Measurements from ENCODE around the gene KCNJ9. TPM values are rescaled to one million over a fixed set of nuclear protein-coding genes. Genes with fewer than 3 reads are reported as not detected.
A peak's percentile ranks its signal among the peaks of the same experiment; 100 is the strongest.

KCNJ9 gene
- total and polyA plus RNA-seq, 2 of the 13 experiments (the other 11 are each of a cell fraction or from before 2014, with no cell fraction given), result not detected

GRCh38 chr1:160070243-160071163 lies 10.8 kb upstream of the KCNJ9 start (continued):
- no peak for TF ChIP-seq GTF2F1 (IDR thresholded peaks at IDR 0.05; ENCODE audit: low read length)
- no peak for TF ChIP-seq ZNF333 (CRISPR knock-in tag; IDR thresholded peaks at IDR 0.05; ENCODE audit: borderline replicate concordance)
- TF ChIP-seq YY1 (IDR thresholded peaks at IDR 0.05; ENCODE audit: insufficient read depth, insufficient replicate concordance, low read depth, low read length), result peak; percentile 17
- TF ChIP-seq ZNF496 (CRISPR knock-in tag; IDR thresholded peaks at IDR 0.05; ENCODE audit: insufficient replicate concordance), result no peak
- TF ChIP-seq ARID4A (CRISPR knock-in tag; IDR thresholded peaks at IDR 0.05; ENCODE audit: borderline replicate concordance), result peak; percentile 56; the same call in 1 of the 2 replicates
- TF ChIP-seq ZFX (CRISPR knock-in tag; IDR thresholded peaks at IDR 0.05; ENCODE audit: low read depth), result peak; percentile 67
- TF ChIP-seq ZBED4 (CRISPR knock-in tag; IDR thresholded peaks at IDR 0.05; ENCODE audit: borderline replicate concordance), result peak; percentile 58; the same call in 1 of the 2 replicates
- TF ChIP-seq SNAPC4 (CRISPR knock-in tag; IDR thresholded peaks at IDR 0.05), result 0 out of 2 replicates have a peak, but pooled peaks have one; percentile 42
- peak in 1 of 2 experiments; percentile 48; a peak in 1 of 4 replicates for TF ChIP-seq HMGXB4 (CRISPR knock-in tag; IDR thresholded peaks at IDR 0.05; ENCODE audit: borderline replicate concordance in 1 of 2, low read depth in 1 of 2)
- TF ChIP-seq CBX5 (CRISPR knock-in tag; IDR thresholded peaks at IDR 0.05; ENCODE audit: borderline replicate concordance), result no peak
